Fibroblast of the aortic adventitia (primary cell): ENCODE measurements around the gene MPPED2. TPM values are rescaled to one million over a fixed set of nuclear protein-coding genes. Genes with fewer than 3 reads are reported as not detected.

Experiments used
- DNase-seq: peaks from one replicate; pipeline ENCODE4 v3.0.0-alpha.2; 2010; ENCODE audit warnings: low read depth
- H3K4me3 ChIP-seq: 2 replicates; pipeline ENCODE4 v1.5.1; 2011; ENCODE audit warnings: low read depth, mild to moderate bottlenecking, control low read depth, low read length, moderate library complexity
- total RNA-seq: library from RNA; depleted of rRNA; stranded (reverse); fragments of >200 nt; gene quantifications from 2 replicates; pipeline ENCODE4 v1.2.3, GENCODE V29; 2012; ENCODE audit warnings: low replicate concordance
- TF ChIP-seq, protein P1 (sequence below): IDR thresholded peaks from 2 replicates; pipeline ENCODE4 v1.5.1; 2011; ENCODE audit warnings: mild to moderate bottlenecking, low read length, control low read depth, inconsistent platforms; ENCODE audit not compliant: insufficient read depth

The MPPED2 gene
- total RNA-seq, 1 donor = 0.18 TPM

DNA sequence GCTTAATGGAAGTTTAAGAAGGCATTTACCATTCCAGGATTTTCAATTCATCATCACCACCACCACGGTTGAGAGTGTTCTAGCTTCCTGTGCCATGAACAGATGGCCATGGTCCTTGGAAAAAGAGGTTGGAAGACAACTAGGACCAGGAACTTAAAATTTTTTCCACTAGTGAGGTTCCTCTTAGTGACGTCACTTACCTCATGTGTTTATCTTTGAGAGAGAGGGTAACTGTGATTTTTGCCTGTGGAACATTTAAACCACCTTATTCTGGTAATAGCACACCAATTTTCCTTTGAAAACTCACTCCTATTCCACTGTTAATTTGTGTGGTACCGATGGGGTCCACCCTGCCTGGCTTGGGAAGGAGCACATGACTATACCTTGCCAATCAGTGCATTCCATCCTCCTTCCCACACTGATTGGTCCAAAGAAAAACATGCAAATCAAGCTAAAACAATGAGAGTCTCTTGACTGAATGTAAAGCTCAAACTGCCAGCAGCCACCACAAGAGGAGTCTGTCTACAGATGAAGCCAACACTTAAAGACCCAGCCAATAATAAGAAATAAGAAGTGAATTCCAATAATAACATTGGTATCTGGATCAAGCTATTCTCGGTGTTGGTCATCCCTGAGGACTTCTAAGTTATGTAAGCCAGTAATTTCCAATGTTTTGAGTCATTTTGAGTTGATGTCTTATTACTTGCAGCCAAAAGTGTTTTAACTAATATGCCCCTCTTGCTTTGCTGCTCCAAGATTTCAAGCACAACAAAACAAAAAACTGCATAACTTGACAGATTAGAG lies 111.8 kb downstream of the MPPED2 start:
- no peak for DNase-seq

GRCh38 chr11:30471244-30471643 lies 114.9 kb downstream of the MPPED2 start:
- TF ChIP-seq, protein P1, sequence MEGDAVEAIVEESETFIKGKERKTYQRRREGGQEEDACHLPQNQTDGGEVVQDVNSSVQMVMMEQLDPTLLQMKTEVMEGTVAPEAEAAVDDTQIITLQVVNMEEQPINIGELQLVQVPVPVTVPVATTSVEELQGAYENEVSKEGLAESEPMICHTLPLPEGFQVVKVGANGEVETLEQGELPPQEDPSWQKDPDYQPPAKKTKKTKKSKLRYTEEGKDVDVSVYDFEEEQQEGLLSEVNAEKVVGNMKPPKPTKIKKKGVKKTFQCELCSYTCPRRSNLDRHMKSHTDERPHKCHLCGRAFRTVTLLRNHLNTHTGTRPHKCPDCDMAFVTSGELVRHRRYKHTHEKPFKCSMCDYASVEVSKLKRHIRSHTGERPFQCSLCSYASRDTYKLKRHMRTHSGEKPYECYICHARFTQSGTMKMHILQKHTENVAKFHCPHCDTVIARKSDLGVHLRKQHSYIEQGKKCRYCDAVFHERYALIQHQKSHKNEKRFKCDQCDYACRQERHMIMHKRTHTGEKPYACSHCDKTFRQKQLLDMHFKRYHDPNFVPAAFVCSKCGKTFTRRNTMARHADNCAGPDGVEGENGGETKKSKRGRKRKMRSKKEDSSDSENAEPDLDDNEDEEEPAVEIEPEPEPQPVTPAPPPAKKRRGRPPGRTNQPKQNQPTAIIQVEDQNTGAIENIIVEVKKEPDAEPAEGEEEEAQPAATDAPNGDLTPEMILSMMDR = no peak
- no peak overlapping the region for H3K4me3 ChIP-seq
- no peak for DNase-seq

More for the DNA sequence above, 111.8 kb downstream of the MPPED2 start:
- TF ChIP-seq, protein P1 = no peak
- no peak overlapping the region for H3K4me3 ChIP-seq

GRCh38 chr11:30468881-30469280 lies 117.3 kb downstream of the MPPED2 start:
- no peak for DNase-seq
- TF ChIP-seq, protein P1 = no peak
- no peak overlapping the region for H3K4me3 ChIP-seq

- DNase-seq = no peak
- no peak overlapping the region for H3K4me3 ChIP-seq
- TF ChIP-seq, protein P1 = no peak
These were observed 119.0 kb downstream of the MPPED2 start for GRCh38 chr11:30467176-30467575.

GRCh38 chr11:30465623-30466022 lies 120.5 kb downstream of the MPPED2 start:
- TF ChIP-seq, protein P1 = no peak
- no peak overlapping the region for H3K4me3 ChIP-seq
- DNase-seq = no peak

DNA sequence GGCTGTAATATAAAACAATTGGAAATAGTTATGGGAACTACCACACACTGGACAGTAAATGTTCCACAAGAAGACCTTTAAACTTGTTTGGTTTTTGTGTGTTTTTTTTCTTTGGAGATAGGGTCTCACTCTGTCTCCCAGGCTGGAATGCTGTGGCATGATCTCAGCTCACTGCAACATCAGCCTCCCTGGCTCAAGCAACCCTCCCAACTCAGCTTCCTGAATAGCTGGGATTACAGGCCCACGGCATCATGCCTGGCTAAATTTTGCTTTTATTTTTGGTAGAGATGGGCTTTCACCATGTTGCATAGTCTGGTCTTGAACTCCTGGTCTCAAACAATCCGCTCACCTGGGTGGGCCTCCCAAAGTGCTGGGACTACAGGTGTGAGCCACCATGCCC lies 121.0 kb downstream of the MPPED2 start:
- no peak for DNase-seq
- H3K4me3 ChIP-seq = no peak overlapping the region

More for the DNA sequence above, 121.0 kb downstream of the MPPED2 start:
- TF ChIP-seq, protein P1 = no peak
